A673 (cell line): ENCODE results near the gene DSCAML1. TPM values are rescaled to one million over a fixed set of nuclear protein-coding genes. Genes with fewer than 3 reads are reported as not detected.
A peak's percentile ranks its signal among the peaks of the same experiment; 100 is the strongest.
"Not testable (repeated sequence)": the region's sequence is repeated elsewhere in the genome, so short reads cannot be mapped to it uniquely, and the experiment has no call there.

Experiments
- BruUV-seq: library from RNA; stranded (reverse); fragments of 400-500 nt; replicated peaks from 2 replicates; lab custom pipeline; 2021; lab: Mats Ljungman, UMichigan
- CTCF ChIA-PET: fragments of 300-600 bp; sonication (Branson Sonifier 250); formaldehyde crosslinking; loops from one replicate; lab custom pipeline; 2022; ENCODE audit warnings: antibody characterized with exemption; lab: Charles Lee
- POLR2A ChIA-PET: fragments of 300-600 bp; sonication (Branson Sonifier 250); formaldehyde crosslinking; loops from one replicate; lab custom pipeline; 2022; ENCODE audit warnings: antibody characterized with exemption; ENCODE audit not compliant: low non-redundant PET; lab: Charles Lee
- DNase-seq: peaks from one replicate; pipeline ENCODE4 v3.0.0-alpha.2; 2015; ENCODE audit warnings: low spot score
- H3K27ac ChIP-seq: fragments of 200-600 bp; sonication (generic); 2 replicates; pipeline ENCODE4 v1.5.1; 2016; ENCODE audit warnings: mixed run types, low read depth, mild to moderate bottlenecking, mixed read lengths, antibody characterized with exemption, low read length; ENCODE audit not compliant: poor library complexity, severe bottlenecking
- H3K27me3 ChIP-seq: fragments of 200-600 bp; sonication (generic); replicated peaks from 2 replicates; pipeline ENCODE4 v1.6.1; 2017; ENCODE audit warnings: mixed run types, low read depth, mild to moderate bottlenecking, mixed read lengths, antibody characterized with exemption, low read length; ENCODE audit not compliant: insufficient read depth, poor library complexity
- H3K36me3 ChIP-seq: fragments of 200-600 bp; sonication (generic); 2 replicates; pipeline ENCODE4 v1.6.1; 2016; ENCODE audit warnings: mixed run types, mild to moderate bottlenecking, mixed read lengths, antibody characterized with exemption, low read length; ENCODE audit not compliant: insufficient read depth, poor library complexity, severe bottlenecking
- H3K4me1 ChIP-seq: fragments of 200-600 bp; sonication (generic); 2 replicates; pipeline ENCODE4 v1.6.1; 2017; ENCODE audit warnings: mixed run types, mild to moderate bottlenecking, mixed read lengths, antibody characterized with exemption, low read length; ENCODE audit not compliant: insufficient read depth, poor library complexity, severe bottlenecking
- H3K4me3 ChIP-seq: fragments of 200-600 bp; sonication (generic); 2 replicates; pipeline ENCODE4 v1.5.1; 2016; ENCODE audit warnings: low read depth, mixed run types, mild to moderate bottlenecking, mixed read lengths, low read length; ENCODE audit not compliant: poor library complexity, severe bottlenecking
- H3K9me3 ChIP-seq: fragments of 200-600 bp; sonication (generic); 2 replicates; pipeline ENCODE4 v1.6.1; 2016; ENCODE audit warnings: mixed run types, low read depth, mild to moderate bottlenecking, mixed read lengths, antibody characterized with exemption, low read length; ENCODE audit not compliant: poor library complexity, severe bottlenecking
- EZH2 ChIP-seq: fragments of 200-600 bp; sonication (generic); IDR thresholded peaks from 2 replicates; pipeline ENCODE4 v1.6.1; 2017; ENCODE audit warnings: borderline replicate concordance, low read depth, mild to moderate bottlenecking, mixed read lengths, antibody characterized with exemption, low read length; ENCODE audit not compliant: poor library complexity, severe bottlenecking
- intact Hi-C: fragments of 100-400 bp; cut with micrococcal nuclease; formaldehyde crosslinking; loops from one replicate; pipeline ENCODE4 v1.10.0; 2022; ENCODE audit not compliant: unreplicated experiment
- total RNA-seq: library from RNA; stranded (reverse); gene quantifications from 2 replicates; pipeline ENCODE4 v1.2.3, GENCODE V29; 2021
- TF ChIP-seq, protein P1 (sequence below): fragments of 300-800, 200-600 bp; sonication (generic); conservative IDR thresholded peaks from 2 replicates; pipeline ENCODE4 v1.5.1; 2017; ENCODE audit warnings: low read depth, mild to moderate bottlenecking, antibody characterized with exemption, low read length, moderate library complexity, mixed read lengths

DSCAML1 gene
- total RNA-seq, 1 experiment from 2014 or later, result not detected

DNA sequence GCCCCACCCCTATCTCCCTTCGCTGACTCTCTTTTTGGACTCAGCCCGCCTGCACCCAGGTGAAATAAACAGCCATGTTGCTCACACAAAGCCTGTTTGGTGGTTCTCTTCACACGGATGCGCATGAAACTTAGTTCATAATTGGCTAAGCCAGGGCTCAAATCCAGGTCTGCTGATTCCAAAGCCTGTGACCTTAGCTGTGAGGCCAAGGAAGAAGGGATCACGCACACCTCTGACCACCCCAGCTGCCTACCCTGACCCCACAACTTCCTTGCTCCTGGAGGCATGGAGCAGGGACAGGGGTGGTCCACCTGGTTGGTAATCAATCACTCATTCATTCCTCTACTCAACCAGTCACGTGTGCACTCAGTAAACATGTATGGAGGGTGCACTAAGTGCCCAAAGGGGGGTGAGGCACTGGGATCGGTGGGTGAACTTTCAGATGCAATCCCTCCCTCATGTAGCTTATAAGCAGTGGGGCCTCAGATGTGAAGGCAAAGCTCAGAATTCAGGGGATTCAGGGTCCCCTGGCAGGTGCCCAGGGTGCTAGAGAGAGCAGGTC lies 17.3 kb upstream of the DSCAML1 start:
- no peaks in the 10 kb centered on the region for H3K9me3 ChIP-seq
- DNase-seq, result no peak
- ChIA-PET CTCF (interaction anchor here (3.7 kb wide), 1 partner anchor 388 kb away, joined by 40 read pairs; no protein-coding TSS in a partner anchor), POLR2A (no interaction called here)
- H3K27me3 ChIP-seq, result no peaks in the 10 kb centered on the region
- no peak overlapping the region for H3K4me3 ChIP-seq
- TF ChIP-seq, protein P1, sequence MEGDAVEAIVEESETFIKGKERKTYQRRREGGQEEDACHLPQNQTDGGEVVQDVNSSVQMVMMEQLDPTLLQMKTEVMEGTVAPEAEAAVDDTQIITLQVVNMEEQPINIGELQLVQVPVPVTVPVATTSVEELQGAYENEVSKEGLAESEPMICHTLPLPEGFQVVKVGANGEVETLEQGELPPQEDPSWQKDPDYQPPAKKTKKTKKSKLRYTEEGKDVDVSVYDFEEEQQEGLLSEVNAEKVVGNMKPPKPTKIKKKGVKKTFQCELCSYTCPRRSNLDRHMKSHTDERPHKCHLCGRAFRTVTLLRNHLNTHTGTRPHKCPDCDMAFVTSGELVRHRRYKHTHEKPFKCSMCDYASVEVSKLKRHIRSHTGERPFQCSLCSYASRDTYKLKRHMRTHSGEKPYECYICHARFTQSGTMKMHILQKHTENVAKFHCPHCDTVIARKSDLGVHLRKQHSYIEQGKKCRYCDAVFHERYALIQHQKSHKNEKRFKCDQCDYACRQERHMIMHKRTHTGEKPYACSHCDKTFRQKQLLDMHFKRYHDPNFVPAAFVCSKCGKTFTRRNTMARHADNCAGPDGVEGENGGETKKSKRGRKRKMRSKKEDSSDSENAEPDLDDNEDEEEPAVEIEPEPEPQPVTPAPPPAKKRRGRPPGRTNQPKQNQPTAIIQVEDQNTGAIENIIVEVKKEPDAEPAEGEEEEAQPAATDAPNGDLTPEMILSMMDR, result no peak
- no peak for TF ChIP-seq EZH2
- H3K4me1 ChIP-seq, result peaks cover 41% of the 10 kb centered on the region
- intact Hi-C loops, result no loop called here
- H3K36me3 ChIP-seq, result no peaks in the 10 kb centered on the region
- no peak overlapping the region for H3K27ac ChIP-seq
- BruUV-seq, result no TSS peak

DNA sequence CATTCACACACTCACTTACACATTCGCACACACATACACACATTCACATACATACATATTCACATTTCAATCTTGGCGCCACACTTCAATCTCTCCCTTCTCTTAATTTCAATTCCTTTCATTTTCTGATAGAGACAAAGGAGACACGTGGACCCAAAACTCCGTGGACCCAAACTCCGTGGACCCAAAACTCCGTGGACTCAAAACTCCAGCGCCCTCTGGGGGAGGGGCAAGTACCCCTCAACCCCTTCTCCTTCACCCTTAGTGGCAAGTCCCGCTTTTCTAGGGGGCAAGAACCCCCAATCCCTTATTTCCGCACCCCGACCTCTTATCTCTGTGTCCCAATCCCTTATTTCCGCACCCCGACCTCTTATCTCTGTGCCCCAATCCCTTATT lies 13.0 kb upstream of the DSCAML1 start:
- peaks cover 20% of the 10 kb centered on the region for H3K4me1 ChIP-seq
- BruUV-seq, intact Hi-C loops, H3K9me3 ChIP-seq, DNase-seq, POLR2A ChIA-PET, H3K27ac ChIP-seq, H3K4me3 ChIP-seq, H3K36me3 ChIP-seq, H3K27me3 ChIP-seq: not testable (repeated sequence)
- CTCF ChIA-PET, result interaction anchor here (0.8 to 3.1 kb wide), 5 partner anchors 7 to 383 kb away, joined by 4 to 59 read pairs (median 4); no protein-coding TSS in a partner anchor

DNA sequence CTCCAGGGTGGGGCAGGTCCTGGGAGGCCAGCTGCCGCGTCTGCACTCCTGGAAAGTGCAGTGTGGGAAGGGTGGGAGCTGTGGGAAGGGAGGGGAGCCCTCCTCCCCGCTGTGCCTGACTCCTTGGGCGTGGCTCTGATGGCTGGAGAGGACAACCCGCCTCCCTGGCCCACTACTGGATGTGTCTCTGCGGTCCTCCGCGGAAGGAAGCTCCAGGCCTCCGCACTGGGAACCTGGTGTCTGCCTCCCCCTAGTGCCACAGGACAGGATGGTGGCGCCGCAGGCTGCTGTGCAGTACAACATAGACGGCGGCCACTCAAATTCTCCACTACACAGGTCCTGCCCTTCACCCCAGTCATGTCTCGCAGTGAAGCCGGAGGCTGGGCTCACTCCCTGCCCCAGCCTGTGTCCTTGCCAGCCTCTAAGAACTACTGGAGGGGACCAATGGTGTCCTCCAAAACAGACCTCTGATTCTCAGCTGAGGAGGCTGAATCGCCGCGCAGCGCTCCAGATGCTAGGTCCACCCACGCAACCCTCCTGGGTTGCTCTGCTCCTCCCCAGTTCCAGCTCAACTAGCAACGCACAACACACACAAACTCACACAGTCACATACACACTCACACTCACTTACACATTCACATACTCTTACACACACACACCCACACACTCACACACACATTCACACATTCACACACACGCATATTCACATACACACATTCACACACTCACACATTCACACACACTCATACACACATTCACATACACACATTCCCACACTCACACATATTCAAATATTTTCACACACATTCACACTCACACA lies 12.4 kb upstream of the DSCAML1 start:
- POLR2A ChIA-PET, result interaction anchor here (0.7 kb wide), 1 partner anchor 262 kb away, joined by 6 read pairs; no protein-coding TSS in a partner anchor
- Histone ChIP-seq H3K4me3 (peak overlapping the region; percentile 24), H3K27me3 (peaks cover 3% of the 10 kb centered on the region), H3K9me3 (no peaks in the 10 kb centered on the region), H3K36me3 (no peaks in the 10 kb centered on the region), H3K27ac (no peak overlapping the region), H3K4me1 (peaks cover 14% of the 10 kb centered on the region)
- BruUV-seq, result no TSS peak
- CTCF ChIA-PET, result interaction anchor here (0.6 to 3.1 kb wide), 10 partner anchors 8 to 493 kb away, joined by 3 to 59 read pairs (median 4); no protein-coding TSS in a partner anchor
- intact Hi-C loops, result loop anchor here (2.0 kb wide), 1 partner anchor 383 kb away; no protein-coding TSS in a partner anchor
- TF ChIP-seq, protein P1, result peak; percentile 76
- no peak for TF ChIP-seq EZH2
- peak; percentile 81 for DNase-seq
